PFSK-1 (cell line): Measurements from ENCODE around the gene POLR3B.

Source experiments
- POLR2AphosphoS5 ChIP-seq: IDR thresholded peaks from 2 replicates; pipeline ENCODE4 v1.6.1; 2012; ENCODE audit warnings: low read depth, mild to moderate bottlenecking, control low read depth, low read length, moderate library complexity
- TAF1 ChIP-seq: IDR thresholded peaks from 2 replicates; pipeline ENCODE4 v1.6.1; 2012; ENCODE audit warnings: low read length, control low read depth, borderline replicate concordance; ENCODE audit not compliant: insufficient read depth
- TF ChIP-seq, protein P1 (sequence below), 2 experiments: IDR thresholded peaks; 2 replicates each; pipeline versions ENCODE4 v1.6.1 to v1.8.0; 2011 to 2012; ENCODE audit warnings: low read depth in 2 of 2, low read length in 2 of 2, control low read depth in 1 of 2, inconsistent platforms in 1 of 2, mild to moderate bottlenecking in 1 of 2, moderate library complexity in 1 of 2; ENCODE audit not compliant: insufficient read depth in 1 of 2

GRCh38 chr12:106445053-106445452 lies 87.5 kb downstream of the POLR3B start:
- TF ChIP-seq, protein P1, sequence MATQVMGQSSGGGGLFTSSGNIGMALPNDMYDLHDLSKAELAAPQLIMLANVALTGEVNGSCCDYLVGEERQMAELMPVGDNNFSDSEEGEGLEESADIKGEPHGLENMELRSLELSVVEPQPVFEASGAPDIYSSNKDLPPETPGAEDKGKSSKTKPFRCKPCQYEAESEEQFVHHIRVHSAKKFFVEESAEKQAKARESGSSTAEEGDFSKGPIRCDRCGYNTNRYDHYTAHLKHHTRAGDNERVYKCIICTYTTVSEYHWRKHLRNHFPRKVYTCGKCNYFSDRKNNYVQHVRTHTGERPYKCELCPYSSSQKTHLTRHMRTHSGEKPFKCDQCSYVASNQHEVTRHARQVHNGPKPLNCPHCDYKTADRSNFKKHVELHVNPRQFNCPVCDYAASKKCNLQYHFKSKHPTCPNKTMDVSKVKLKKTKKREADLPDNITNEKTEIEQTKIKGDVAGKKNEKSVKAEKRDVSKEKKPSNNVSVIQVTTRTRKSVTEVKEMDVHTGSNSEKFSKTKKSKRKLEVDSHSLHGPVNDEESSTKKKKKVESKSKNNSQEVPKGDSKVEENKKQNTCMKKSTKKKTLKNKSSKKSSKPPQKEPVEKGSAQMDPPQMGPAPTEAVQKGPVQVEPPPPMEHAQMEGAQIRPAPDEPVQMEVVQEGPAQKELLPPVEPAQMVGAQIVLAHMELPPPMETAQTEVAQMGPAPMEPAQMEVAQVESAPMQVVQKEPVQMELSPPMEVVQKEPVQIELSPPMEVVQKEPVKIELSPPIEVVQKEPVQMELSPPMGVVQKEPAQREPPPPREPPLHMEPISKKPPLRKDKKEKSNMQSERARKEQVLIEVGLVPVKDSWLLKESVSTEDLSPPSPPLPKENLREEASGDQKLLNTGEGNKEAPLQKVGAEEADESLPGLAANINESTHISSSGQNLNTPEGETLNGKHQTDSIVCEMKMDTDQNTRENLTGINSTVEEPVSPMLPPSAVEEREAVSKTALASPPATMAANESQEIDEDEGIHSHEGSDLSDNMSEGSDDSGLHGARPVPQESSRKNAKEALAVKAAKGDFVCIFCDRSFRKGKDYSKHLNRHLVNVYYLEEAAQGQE (IDR thresholded peaks at IDR 0.05; ENCODE audit: insufficient read depth in 1 of 2, low read depth in 2 of 2, low read length in 2 of 2) = no peak
- TF ChIP-seq POLR2AphosphoS5 (no peak), TAF1 (no peak)
